ENCODE results near the gene TFCP2. TPM values are rescaled to one million over a fixed set of nuclear protein-coding genes. Genes with fewer than 3 reads are reported as not detected.

TFCP2 gene
- total and polyA plus RNA-seq, 2 experiments from 2014 or later = 9.0 to 12.4 TPM

DNA sequence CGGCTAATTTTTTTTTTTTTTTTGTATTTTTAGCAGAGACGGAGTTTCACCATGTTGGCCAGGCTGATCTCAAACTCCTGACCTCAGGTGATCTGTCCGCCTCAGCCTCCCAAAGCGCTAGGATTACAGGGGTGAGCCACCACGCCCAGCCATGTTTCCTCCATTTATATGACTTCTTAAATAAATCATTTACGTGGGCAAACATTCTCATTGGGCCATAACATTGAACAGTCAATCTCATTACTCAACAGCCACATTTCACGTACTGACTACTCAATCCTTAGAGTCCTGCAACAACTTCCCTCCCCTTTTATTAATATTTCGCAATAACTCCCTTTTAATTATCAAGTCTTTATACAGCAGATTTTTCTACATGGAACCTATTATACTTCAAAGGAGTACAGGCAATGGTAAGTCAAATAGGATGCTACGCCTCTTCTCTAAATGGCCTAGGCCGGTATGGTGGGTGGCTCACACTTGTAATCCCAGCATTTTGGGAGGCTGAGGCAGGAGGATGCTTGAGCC, 82.2 kb downstream of the TFCP2 start:
- TF ChIP-seq EZH2phosphoT487 (IDR thresholded peaks at IDR 0.05; ENCODE audit: insufficient read depth, low read depth) = no peak
- TF ChIP-seq EZH2 (IDR thresholded peaks at IDR 0.05; ENCODE audit: insufficient read depth, poor library complexity, severe bottlenecking) = no peak
- Histone ChIP-seq H3F3A (ENCODE audit: insufficient read depth) (no peaks in the 10 kb centered on the region), H2AFZ (no peak overlapping the region), H3K36me3 (ENCODE audit: low read depth) (peaks cover 11% of the 10 kb centered on the region; the same call in 1 of the 2 replicates), H3K4me3 (no peak overlapping the region), H3K9me2 (ENCODE audit: insufficient read depth) (no peaks in the 10 kb centered on the region), H3K4me1 (ENCODE audit: insufficient read depth) (no peaks in the 10 kb centered on the region), H3K79me2 (ENCODE audit: insufficient read depth) (no peaks in the 10 kb centered on the region), H3K27me3 (replicated peaks; ENCODE audit: insufficient read depth) (no peaks in the 10 kb centered on the region), H3K9ac (no peak overlapping the region), H3K9me3 (ENCODE audit: low read depth) (no peaks in the 10 kb centered on the region), H3K27ac (no peak overlapping the region), H3K4me2 (ENCODE audit: unreplicated experiment) (no peak overlapping the region), H4K20me1 (ENCODE audit: insufficient read depth) (no peaks in the 10 kb centered on the region)
- 96 to 99% methylated on average over 10 of the region's 10 CpGs for WGBS, 2 experiments (ENCODE audit: low coverage in 1 of 2, low lambda C conversion rate in 2 of 2, missing lambda C conversion rate in 2 of 2)
- in situ Hi-C loops (cut with MboI) = no loop called here
- no peak for DNase-seq

DNA sequence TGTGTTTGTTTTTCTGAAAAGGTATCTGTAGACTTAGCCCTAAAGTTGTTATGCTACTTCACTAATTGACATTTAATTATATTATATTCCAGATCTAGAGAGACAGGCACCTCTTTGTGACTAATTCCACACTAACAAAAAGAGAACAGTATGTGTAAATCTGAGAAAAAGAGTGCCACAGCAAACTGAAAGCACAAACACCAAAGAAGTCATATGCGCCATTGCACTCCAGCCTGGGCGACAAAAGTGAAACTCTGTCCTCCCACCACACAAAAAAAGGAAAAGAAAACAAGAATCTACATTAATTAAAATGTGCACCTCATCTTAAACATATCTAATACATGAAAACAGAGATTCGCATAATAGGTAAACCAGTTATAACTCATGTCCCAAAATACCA, 85.1 kb downstream of the TFCP2 start:
- peaks cover 4% of the 10 kb centered on the region for H3K79me2 ChIP-seq (ENCODE audit: insufficient read depth)
- H3K9ac ChIP-seq = no peak overlapping the region
- H3K4me3 ChIP-seq = no peak overlapping the region
- DNase-seq = no peak
- H3K9me2 ChIP-seq (ENCODE audit: insufficient read depth) = no peaks in the 10 kb centered on the region
- no peak overlapping the region for H2AFZ ChIP-seq
- H4K20me1 ChIP-seq (ENCODE audit: insufficient read depth) = no peaks in the 10 kb centered on the region
- 95 to 100% methylated on average over 3 of the region's 3 CpGs for WGBS, 2 experiments (ENCODE audit: low coverage in 1 of 2, low lambda C conversion rate in 2 of 2, missing lambda C conversion rate in 2 of 2)
- in situ Hi-C loops (cut with MboI) = no loop called here
- H3K4me1 ChIP-seq (ENCODE audit: insufficient read depth) = no peaks in the 10 kb centered on the region
- no peaks in the 10 kb centered on the region; the same call in 1 of the 2 replicates for H3K36me3 ChIP-seq (ENCODE audit: low read depth)
- no peaks in the 10 kb centered on the region for H3K27me3 ChIP-seq (replicated peaks; ENCODE audit: insufficient read depth)
- no peak overlapping the region for H3K27ac ChIP-seq
- TF ChIP-seq EZH2phosphoT487 (IDR thresholded peaks at IDR 0.05; ENCODE audit: insufficient read depth, low read depth) (no peak), EZH2 (IDR thresholded peaks at IDR 0.05; ENCODE audit: insufficient read depth, poor library complexity, severe bottlenecking) (no peak)
- H3K4me2 ChIP-seq (ENCODE audit: unreplicated experiment) = no peak overlapping the region
- no peaks in the 10 kb centered on the region for H3K9me3 ChIP-seq (ENCODE audit: low read depth)
- no peaks in the 10 kb centered on the region for H3F3A ChIP-seq (ENCODE audit: insufficient read depth)

DNA sequence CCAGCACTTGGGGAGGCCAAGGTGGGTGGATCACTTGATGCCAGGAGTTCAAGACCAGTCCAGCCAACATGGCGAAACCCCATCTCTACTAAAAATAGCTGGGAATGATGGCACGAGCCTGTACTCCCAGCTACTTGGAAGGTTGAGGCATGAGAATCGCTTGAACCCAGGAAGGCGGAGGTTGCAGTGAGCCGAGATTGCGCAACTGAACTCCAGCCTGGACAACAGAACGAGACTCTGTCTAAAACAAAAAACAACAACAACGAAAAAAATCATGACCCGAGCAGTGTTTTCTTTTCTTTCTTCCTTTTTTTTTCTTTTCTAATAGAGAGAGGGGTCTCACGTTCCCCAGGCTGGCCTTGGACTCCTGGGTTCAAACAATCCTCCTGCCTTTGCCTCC, 86.0 kb downstream of the TFCP2 start:
- in situ Hi-C loops (cut with MboI) = no loop called here

DNA sequence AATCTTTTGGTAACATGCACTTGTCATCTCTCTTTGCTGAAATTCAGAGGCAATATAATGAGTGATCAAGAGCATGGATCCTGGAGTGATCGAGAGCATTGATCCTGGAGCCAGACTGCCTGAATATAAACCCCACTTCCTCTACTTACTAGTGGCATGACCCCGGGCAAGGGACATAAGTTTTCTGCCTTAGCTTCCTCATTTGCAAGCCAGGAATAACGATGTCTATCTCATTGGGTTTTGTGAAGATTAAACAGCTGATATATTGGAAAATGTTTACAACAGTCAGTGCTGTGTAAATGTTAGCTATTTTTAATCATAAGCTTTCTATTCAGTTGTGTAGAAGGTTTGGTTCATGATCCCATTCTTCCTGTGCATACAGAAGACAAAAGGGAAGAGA, 87.2 kb downstream of the TFCP2 start:
- no peaks in the 10 kb centered on the region for H3K36me3 ChIP-seq (ENCODE audit: low read depth)
- no peak overlapping the region for H3K9ac ChIP-seq
- H3K79me2 ChIP-seq (ENCODE audit: insufficient read depth) = peaks cover 24% of the 10 kb centered on the region
- H3K4me2 ChIP-seq (ENCODE audit: unreplicated experiment) = no peak overlapping the region
- in situ Hi-C loops (cut with MboI) = no loop called here
- peaks cover 8% of the 10 kb centered on the region; the same call in 1 of the 2 replicates for H4K20me1 ChIP-seq (ENCODE audit: insufficient read depth)
- no peak overlapping the region for H2AFZ ChIP-seq
- no peaks in the 10 kb centered on the region for H3K9me3 ChIP-seq (ENCODE audit: low read depth)
- no peak overlapping the region for H3K4me3 ChIP-seq
- H3K27ac ChIP-seq = no peak overlapping the region
- no peaks in the 10 kb centered on the region for H3K9me2 ChIP-seq (ENCODE audit: insufficient read depth)
- no peak for DNase-seq
- no peak for TF ChIP-seq EZH2phosphoT487 (IDR thresholded peaks at IDR 0.05; ENCODE audit: insufficient read depth, low read depth)
- TF ChIP-seq EZH2 (IDR thresholded peaks at IDR 0.05; ENCODE audit: insufficient read depth, poor library complexity, severe bottlenecking) = no peak
- 97 to 99% methylated on average over 3 of the region's 3 CpGs for WGBS, 2 experiments (ENCODE audit: low coverage in 1 of 2, low lambda C conversion rate in 2 of 2, missing lambda C conversion rate in 2 of 2)
- no peaks in the 10 kb centered on the region for H3K27me3 ChIP-seq (replicated peaks; ENCODE audit: insufficient read depth)
- peaks cover 8% of the 10 kb centered on the region; the same call in 1 of the 2 replicates for H3F3A ChIP-seq (ENCODE audit: insufficient read depth)
- peaks cover 11% of the 10 kb centered on the region; the same call in 1 of the 2 replicates for H3K4me1 ChIP-seq (ENCODE audit: insufficient read depth)

More for the DNA sequence above, 86.0 kb downstream of the TFCP2 start:
- WGBS, 2 experiments (ENCODE audit: low coverage in 1 of 2, low lambda C conversion rate in 2 of 2, missing lambda C conversion rate in 2 of 2) = 90 to 95% methylated on average over 10 of the region's 10 CpGs
- Histone ChIP-seq H3K27me3 (replicated peaks; ENCODE audit: insufficient read depth) (no peaks in the 10 kb centered on the region), H3K79me2 (ENCODE audit: insufficient read depth) (peaks cover 13% of the 10 kb centered on the region), H3K9me2 (ENCODE audit: insufficient read depth) (no peaks in the 10 kb centered on the region), H3K27ac (no peak overlapping the region), H3K4me2 (ENCODE audit: unreplicated experiment) (no peak overlapping the region), H3K9ac (no peak overlapping the region), H3K36me3 (ENCODE audit: low read depth) (no peaks in the 10 kb centered on the region; the same call in 1 of the 2 replicates), H3K9me3 (ENCODE audit: low read depth) (no peaks in the 10 kb centered on the region), H3K4me3 (no peak overlapping the region), H4K20me1 (ENCODE audit: insufficient read depth) (peaks cover under 1% of the 10 kb centered on the region; the same call in 1 of the 2 replicates), H3K4me1 (ENCODE audit: insufficient read depth) (peaks cover 4% of the 10 kb centered on the region; the same call in 1 of the 2 replicates), H3F3A (ENCODE audit: insufficient read depth) (peaks cover 5% of the 10 kb centered on the region; the same call in 1 of the 2 replicates), H2AFZ (no peak overlapping the region)
- TF ChIP-seq EZH2phosphoT487 (IDR thresholded peaks at IDR 0.05; ENCODE audit: insufficient read depth, low read depth) = no peak
- no peak for TF ChIP-seq EZH2 (IDR thresholded peaks at IDR 0.05; ENCODE audit: insufficient read depth, poor library complexity, severe bottlenecking)
- DNase-seq = no peak
